HFF-Myc (cell line): ENCODE measurements around the gene ARHGDIA.
"Not testable (repeated sequence)": the region's sequence is repeated elsewhere in the genome, so short reads cannot be mapped to it uniquely, and the experiment has no call there.

Experiments
- DNase-seq: peaks from one replicate; pipeline ENCODE4 v3.0.0-alpha.2; 2011; ENCODE audit warnings: low read depth; ENCODE audit errors: extremely low read depth
- H3K4me3 ChIP-seq: replicated peaks from 2 replicates; pipeline ENCODE4 v1.5.1; 2011; ENCODE audit warnings: low read depth, mild to moderate bottlenecking, control low read depth, low read length
- CTCF ChIP-seq: IDR thresholded peaks from 2 replicates; pipeline ENCODE4 v1.5.1; 2012; ENCODE audit warnings: mild to moderate bottlenecking, low read depth, low read length, control low read depth; ENCODE audit errors: missing control alignments

The ARHGDIA gene

GRCh38 chr17:81870981-81871386 is at the start of gene ARHGDIA:
Gene ARHGDIA (minus strand): TSS chr17:81871337. CDS start chr17:81869930, 1,407 bp downstream.
- peak within 1 kb of the TSS; percentile 84 for H3K4me3 ChIP-seq
- DNase-seq, result no peak
- TF ChIP-seq CTCF, result no peak

- no peak overlapping the region for H3K4me3 ChIP-seq
- DNase-seq, result no peak
- no peak for TF ChIP-seq CTCF
Measured at GRCh38 chr17:81918832-81919545, 47.9 kb upstream of the ARHGDIA start.

GRCh38 chr17:81918333-81918669 is 47.2 kb upstream of the ARHGDIA start:
- H3K4me3 ChIP-seq, result peak overlapping the region; percentile 68
- not testable (repeated sequence) for DNase-seq

GRCh38 chr17:81917565-81918332 is 46.6 kb upstream of the ARHGDIA start, which contains the start of gene SIRT7:
Gene SIRT7 (minus strand): TSS chr17:81918176. CDS start chr17:81918131, 45 bp downstream.
- H3K4me3 ChIP-seq, result peak within 1 kb of the TSS; percentile 68
- TF ChIP-seq CTCF, result no peak
- no peak for DNase-seq

GRCh38 chr17:81916234-81917001 is 45.3 kb upstream of the ARHGDIA start:
- peak overlapping the region; percentile 68 for H3K4me3 ChIP-seq
- no peak for TF ChIP-seq CTCF
- DNase-seq, result no peak

GRCh38 chr17:81915331-81915730 is 44.2 kb upstream of the ARHGDIA start:
- H3K4me3 ChIP-seq, result no peak overlapping the region
- no peak for TF ChIP-seq CTCF
- no peak for DNase-seq

- no peak for TF ChIP-seq CTCF
- DNase-seq, result no peak
- H3K4me3 ChIP-seq, result no peak overlapping the region
Measured at GRCh38 chr17:81914103-81914850, 43.1 kb upstream of the ARHGDIA start.
